HG03575 (cell line): ENCODE results near the gene BSND.
"Not testable (repeated sequence)": the region's sequence is repeated elsewhere in the genome, so short reads cannot be mapped to it uniquely, and the experiment has no call there.

Experiments
- ATAC-seq: cut with Tn5 transposase; IDR thresholded peaks from one replicate; pipeline ENCODE4 v1.9.1; 2021; ENCODE audit not compliant: unreplicated experiment, insufficient number of reproducible peaks, low FRiP score; ENCODE audit errors: extremely low read depth

BSND gene

DNA sequence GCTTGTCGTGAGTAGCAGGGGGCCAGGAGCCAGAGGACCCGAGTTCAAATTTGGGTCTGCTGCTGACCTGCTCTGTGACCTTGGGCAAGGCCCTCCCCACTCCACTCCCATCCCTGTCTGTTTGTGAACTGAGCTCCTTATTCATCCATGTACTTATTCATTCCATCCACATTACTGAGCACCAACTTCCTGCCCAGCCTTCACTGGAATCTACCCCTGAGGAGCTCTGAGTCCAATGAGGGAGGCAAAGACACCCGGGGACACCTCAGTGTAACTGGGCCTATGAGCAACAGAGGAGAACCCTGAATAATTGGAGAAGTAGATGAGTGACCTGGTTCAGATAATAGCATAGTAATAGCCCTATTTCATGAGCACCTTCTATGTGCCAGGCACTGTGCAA lies 8.9 kb downstream of the BSND start:
- no peak for ATAC-seq

DNA sequence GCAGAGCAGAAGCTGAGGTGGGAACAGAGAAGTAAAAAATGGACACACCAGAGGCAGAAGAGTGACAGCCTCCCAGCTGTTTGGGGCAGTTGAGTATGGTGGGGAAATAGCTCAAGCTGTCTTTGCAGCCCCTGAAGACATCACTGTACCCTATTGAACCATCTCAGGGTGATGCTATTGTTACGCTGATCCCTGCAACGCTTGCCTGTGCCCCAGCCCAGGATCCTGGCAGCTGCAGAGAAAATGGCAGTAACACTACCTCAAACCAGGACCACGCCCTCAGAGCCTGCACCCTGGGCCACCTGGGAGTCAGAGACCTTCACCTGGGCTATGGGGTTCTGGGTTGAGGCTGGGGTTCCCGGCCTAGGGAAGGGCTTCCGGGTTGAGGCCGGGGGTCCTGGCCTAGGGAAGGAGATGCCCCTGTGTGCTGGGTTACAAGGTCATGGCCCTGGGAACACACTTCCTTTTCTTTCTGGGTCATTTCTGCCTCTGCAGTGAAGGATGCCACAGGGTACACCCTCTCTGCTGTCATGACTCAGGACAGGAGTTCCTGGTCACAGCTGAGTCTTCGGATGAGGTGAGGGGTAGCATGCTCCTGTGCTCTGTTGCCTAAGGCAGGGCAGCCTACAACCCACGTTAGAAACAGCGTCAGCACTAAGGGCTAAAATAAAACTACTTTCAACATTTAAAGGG lies 11.6 kb downstream of the BSND start:
- no peak for ATAC-seq

DNA sequence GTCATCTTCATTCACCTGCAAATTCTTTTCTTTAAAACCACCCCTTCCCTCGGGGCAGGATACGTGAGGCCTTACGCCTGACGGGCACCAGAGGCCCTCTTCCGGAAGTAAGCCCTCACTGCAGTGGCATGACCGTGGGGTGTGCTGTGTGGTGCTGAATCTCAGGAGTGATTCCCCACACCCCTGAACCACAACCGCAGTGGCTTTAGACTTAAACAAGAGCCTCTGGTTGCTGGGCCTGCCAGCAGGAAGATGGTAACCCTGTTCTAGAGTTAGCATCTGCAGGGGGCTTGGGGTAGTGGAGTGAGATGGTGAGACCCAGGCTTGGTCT lies 12.1 kb downstream of the BSND start:
- ATAC-seq: no peak

DNA sequence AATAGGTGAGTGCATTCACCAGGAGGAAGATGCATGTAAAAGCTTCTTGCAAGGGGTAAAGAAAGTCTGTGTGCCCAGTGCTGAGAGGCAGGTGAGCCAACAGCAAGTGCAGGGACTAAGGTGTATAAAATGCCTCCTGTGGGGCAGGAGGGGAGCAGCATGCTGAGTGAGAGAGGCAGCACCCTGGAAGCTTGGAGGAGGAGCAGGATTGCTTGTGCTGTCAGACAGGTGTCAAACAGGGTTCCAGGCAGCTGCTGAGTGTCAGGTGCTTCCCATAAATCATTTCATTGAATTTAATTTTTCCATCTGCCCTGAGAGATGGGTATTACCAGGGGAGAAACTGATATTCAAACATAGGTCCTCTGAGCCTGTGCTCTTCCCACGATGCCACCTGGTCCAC lies 13.9 kb downstream of the BSND start:
- no peak for ATAC-seq

DNA sequence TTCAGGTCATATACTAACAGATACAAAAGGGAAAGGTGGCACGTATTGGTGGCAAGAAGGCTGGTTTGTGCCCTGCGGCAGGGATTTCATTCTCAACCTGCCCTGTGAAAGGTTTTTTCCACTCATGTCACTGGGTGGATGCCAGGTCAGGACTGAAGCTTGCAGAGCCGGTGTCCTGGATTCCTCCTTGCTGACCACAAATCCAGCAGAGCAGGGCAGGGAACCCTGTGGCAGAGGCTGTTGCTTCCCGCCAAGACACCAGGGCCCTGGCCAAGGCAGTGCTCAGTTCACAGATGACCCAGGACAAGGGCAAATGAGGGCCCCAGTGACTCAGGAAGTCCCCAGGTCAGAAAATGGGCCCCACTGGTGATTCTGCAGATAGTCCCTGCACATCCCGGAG lies 16.4 kb downstream of the BSND start:
- no peak for ATAC-seq

DNA sequence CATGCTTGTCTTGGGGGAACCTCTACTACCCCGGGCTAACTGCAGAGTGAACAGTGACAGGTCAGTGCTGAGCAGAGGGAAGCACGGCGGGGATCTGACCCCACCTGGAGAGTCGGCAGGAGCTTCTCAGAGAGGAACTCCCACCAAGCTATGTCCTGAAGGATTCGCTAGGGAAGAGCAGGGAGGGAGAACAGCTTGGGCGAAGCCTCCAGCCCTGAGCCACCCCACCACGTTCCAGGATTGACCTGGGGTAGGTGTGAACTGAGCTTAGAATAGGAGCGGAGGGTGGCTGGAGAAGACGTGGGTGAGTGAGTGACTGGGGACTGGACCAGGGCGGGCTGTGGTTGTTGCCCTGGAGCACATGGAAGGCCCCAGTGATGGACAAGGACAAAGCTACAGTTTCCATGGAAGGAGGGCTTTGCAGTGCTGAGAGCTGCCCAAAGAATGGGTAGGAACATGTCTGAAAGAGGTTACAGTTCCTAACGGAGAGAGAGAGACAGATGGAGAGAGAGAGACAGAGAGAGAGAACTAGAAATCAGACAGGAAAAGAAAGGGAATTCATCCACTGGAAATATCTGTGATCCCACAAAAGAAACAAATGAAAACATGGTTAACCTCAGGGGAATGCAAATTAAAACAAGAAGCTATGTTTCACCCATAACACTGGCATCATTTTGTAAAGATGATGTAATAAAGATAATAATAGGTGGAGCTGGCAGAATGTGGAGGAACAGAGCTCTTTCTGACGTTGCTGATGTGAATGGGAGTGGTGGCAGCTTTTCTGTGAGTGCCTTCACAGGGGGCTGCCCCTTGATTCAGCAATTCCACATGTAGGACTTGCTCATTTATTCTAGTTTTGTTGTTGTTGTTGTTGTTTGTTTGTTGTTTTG lies 17.2 kb downstream of the BSND start:
- ATAC-seq: no peak

DNA sequence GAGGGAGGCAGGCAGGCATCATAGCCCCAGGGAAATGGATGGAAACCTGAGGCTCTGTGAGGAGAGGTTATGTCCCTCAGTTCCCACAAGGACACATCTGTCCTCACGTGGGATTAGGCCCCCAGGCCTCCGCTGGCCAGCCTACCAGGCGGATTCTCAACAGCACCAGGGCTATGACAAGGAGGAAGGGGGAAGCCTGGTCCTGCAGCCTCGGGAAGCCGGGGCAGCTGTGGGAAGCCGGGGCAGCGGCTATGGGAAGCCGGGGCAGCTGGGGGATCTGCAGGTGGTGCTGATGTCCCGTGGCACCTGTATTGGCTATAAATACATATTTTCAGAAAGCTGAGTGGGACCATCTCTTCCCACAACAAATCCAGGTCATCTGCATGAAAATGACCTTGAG lies 19.7 kb downstream of the BSND start:
- ATAC-seq: no peak

DNA sequence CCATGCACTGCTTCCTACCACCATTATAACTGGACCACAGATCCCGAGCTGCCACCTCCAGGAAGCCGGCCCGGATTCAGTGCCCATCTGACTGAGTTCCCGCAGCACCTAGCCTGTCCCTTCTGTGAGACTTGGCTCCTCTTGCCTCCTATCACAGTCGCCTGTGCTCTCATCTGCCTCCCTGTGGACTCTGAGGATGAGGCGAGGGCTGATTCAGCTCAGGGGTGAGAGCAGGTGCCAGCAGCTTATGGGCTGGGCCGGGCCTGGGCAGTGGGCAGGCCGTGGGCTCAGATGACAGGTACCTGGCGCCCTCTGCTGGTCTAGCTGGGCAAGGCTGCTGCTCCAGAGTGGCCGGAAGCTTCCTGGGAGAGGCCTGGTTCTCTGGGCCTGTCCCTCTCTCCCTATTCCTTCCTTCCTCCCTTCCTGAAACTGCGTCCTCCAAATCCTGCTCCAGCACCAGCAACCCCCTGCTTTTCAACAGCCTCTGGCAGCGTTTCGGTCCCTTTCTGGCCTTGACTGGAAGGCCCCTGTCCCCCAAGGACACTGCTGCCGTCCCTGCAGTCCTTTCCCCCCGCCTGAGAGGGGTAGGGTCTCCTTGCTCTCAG lies 23.3 kb downstream of the BSND start:
- ATAC-seq: no peak

DNA sequence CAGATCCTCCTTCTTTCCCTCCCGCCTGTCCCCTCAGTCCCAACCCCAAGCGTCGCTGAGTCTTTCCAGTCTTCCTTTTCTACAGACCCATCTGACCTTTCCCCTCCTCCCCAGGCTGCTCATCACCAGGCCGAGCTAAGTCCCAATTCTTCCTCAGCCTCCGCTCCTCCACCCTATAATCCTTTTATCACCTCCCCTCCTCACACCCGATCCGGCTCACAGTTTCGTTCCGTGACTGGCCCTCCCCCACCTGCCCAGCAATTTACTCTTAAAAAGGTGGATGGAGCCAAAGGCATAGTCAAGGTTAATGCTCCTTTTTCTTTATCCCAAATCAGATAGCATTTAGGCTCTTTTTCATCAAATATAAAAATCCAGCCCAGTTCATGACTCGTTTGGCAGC lies 25.4 kb downstream of the BSND start:
- ATAC-seq: not testable (repeated sequence)

DNA sequence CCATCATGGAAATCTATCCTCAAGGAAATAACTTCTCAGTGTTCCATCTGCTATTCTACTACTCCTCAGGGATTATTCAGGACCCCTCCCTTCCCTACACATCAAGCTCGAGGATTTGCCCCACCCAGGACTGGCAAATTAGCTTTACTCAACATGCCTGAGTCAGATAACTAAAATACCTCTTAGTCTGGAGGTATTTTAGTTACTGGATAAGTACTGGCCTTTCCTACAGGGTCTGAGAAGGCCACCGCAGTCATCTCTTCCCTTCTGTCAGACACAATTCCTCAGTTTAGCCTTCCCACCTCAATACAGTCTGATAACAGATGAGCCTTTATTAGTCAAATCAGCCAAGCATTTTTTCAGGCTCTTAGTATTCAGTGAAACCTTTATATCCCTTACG lies 27.9 kb downstream of the BSND start:
- not testable (repeated sequence) for ATAC-seq

DNA sequence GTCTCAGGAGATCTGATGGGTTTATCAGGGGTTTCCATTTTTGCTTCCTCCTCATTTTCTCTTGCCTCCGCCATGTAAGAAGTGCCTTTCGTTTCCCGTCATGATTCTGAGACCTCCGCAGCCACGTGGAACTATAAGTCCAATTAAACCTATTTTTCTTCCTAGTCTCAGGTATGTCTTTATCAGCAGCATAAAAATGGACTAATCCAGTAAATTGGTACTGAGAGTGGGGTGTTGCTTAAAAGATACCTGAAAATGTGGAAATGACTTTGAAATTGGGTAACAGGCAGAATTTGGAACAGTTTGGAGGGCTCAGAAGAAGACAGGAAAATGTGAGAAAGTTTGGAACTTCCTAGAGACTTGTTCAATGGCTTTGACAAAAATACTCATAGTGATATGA lies 32.4 kb downstream of the BSND start:
- not testable (repeated sequence) for ATAC-seq

DNA sequence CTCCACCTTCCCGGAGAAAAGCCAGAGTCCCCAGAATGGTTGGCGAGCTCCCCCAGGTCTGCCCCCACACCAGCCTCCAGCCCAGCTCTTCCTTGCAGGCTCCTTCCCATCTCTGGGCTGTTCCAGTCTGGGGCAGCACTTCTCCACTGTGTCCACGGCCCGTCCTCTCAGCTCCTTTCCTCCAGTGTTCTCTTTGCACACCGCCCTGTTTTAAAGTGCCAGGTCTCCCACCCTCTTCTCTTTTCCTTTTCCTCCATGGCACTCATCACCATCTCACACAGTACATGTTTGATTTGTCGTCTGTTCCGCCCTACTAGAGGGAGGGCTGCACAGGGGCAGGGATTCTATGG lies 34.5 kb downstream of the BSND start:
- no peak for ATAC-seq

DNA sequence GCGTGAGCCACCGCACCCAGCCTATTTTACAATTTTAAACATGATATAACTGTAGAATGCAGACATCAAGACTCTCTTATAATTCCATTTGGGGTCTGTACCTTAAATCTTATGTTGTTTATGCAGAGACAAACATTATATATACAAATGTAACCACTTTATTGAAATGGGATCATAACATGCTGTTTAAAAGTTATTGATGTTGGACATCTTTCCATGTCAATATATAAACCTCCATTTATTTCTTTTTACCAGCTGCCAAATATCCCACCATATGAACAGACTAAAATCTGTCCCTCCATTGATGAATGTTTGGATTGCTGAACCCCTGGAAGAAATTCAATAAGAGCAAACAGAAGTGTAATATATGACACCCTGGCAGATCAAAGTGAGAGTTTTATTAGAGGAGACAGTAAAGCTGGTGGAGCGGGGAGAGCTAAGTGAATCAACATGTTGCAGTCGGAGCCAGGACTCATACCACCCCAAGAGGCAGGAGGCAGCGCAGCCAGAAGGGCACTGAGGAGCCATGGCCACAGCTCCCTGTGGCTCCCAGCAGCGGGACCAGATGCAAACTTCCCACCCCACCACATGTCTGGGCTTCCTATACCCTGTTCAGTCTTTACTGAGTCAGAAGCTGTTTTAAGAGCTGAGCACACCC lies 35.9 kb downstream of the BSND start:
- no peak for ATAC-seq

DNA sequence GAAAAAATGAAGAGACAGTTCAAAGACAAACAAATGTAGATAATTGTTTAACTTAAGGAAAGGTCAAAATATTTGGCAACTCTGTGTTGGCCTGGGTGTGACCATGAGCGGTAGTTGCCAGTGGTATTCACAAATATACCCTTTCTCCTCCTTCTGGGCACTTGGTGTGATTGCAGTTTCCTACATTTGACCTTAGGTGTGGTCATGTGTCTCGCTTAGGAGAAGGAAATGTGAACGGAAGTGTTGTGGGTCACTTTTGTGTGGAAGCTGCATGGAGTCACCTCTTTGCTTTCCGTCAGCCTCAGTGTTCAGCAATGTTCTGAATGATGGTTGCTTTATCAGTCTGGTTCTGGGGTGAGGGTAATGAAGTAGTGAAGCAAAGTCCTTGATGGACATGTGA lies 37.2 kb downstream of the BSND start:
- ATAC-seq: no peak

DNA sequence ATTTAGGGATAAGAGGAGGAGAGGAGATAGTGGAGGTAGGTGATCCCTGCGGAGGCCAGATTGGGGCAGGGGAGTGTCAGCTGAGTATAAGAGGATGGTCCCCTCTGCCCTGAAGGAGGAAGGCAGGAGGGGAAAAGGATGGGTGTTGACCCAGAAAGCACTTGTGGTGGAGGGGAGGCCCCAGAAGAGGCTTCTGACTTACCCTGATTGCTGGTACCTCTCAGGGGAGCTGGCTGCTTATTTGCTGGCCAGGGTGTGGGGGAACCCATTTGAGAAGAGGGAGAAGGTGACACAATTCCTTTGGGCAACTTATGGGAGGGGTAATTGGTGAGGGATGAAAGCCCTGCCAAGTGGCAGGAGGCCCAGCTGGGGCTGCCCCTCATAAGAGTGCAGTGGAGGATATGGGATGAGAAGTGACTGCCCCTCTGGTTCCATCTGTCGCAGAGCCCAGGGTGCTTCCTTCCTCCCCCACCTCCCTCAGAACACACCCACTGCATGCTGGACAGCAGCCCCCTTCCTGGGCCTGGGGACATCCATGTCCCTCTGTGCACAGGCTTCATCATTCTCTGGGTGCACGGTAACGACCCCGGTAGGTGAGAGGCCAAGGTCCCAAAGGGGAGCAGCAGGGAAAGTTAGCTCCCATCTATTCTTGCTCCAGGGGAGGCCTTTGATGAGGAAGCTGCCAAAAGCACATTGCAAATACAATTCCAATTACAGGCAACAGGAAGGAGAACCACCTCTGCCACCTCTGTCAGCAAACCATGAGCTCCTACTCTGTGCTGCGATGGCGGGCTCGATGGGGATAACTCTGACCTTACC lies 39.2 kb downstream of the BSND start:
- ATAC-seq: no peak

DNA sequence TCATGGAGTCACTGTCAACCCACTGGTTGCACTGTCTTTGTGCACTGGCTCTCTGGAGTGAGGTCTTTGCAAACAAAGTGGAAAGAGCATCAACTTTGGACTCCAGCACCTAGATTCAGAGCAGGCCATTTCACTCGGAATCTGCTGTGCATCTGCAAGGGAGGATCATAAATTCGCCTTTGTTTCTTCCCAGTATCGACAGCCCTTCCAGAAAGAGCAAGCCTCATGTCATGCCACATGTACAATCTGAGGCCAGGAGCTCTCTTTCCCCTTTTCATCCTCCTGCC lies 39.8 kb downstream of the BSND start:
- ATAC-seq: no peak

DNA sequence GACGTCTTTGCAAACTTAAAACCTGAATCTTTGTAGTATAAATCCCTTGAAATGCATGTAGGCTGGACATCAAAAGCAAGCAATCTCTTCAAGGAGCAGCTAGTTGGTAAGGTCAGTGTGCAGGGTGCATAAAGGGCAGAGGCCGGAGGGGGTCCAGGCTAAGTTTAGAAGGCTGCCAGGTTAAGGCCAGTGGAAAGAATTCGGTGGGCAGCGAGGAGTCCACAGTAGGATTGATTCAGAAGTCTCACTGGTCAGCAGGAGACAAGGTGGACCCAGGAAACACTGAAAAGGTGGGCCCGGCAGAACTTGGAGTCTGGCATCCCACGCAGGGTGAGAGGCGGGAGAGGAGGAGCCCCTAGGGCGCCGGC lies 40.2 kb downstream of the BSND start:
- no peak for ATAC-seq

DNA sequence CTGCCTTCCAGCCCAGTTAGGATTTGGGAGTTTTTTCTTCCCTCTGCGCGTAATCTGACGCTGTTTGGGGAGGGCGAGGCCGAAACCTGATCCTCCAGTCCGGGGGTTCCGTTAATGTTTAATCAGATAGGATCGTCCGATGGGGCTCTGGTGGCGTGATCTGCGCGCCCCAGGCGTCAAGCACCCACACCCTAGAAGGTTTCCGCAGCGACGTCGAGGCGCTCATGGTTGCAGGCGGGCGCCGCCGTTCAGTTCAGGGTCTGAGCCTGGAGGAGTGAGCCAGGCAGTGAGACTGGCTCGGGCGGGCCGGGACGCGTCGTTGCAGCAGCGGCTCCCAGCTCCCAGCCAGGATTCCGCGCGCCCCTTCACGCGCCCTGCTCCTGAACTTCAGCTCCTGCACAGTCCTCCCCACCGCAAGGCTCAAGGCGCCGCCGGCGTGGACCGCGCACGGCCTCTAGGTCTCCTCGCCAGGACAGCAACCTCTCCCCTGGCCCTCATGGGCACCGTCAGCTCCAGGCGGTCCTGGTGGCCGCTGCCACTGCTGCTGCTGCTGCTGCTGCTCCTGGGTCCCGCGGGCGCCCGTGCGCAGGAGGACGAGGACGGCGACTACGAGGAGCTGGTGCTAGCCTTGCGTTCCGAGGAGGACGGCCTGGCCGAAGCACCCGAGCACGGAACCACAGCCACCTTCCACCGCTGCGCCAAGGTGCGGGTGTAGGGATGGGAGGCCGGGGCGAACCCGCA lies 40.8 kb downstream of the BSND start, which contains the start of gene PCSK9:
TSS of gene PCSK9 (plus strand) at position 207 of the 741 bp plus-strand sequence. CDS start at position 497, 290 bp downstream.
- no peak for ATAC-seq
